HepG2 (cell line): ENCODE data around the gene EPHA1.

Experiments
- POLR2AphosphoS2 ChIP-seq: IDR thresholded peaks from 2 replicates; pipeline ENCODE4 v1.6.1; 2011; ENCODE audit warnings: low read depth, low read length, improper control_type of control experiment
- ZFAT ChIP-seq: sonication (generic); formaldehyde crosslinking; conservative IDR thresholded peaks from 2 replicates; pipeline ENCODE4 v1.8.1; 2023; ENCODE audit warnings: missing genetic modification reagents, inconsistent platforms
- ZNF160 ChIP-seq: sonication (generic); formaldehyde crosslinking; IDR thresholded peaks from 2 replicates; pipeline ENCODE4 v1.8.0; 2022; ENCODE audit warnings: mild to moderate bottlenecking, inconsistent platforms, missing genetic modification reagents
- ZNF232 ChIP-seq: sonication (generic); formaldehyde crosslinking; IDR thresholded peaks from 2 replicates; pipeline ENCODE4 v1.4.0; 2020; ENCODE audit warnings: missing genetic modification reagents, borderline replicate concordance
- ZNF670 ChIP-seq: sonication (generic); formaldehyde crosslinking; IDR thresholded peaks from 2 replicates; pipeline ENCODE4 v1.8.0; 2022; ENCODE audit warnings: mild to moderate bottlenecking, missing genetic modification reagents, borderline replicate concordance
- TF ChIP-seq, protein P1 (sequence below): sonication (generic); formaldehyde crosslinking; conservative IDR thresholded peaks from 2 replicates; pipeline ENCODE4 v1.4.0; 2020; ENCODE audit warnings: missing genetic modification reagents

- TF ChIP-seq, protein P1, sequence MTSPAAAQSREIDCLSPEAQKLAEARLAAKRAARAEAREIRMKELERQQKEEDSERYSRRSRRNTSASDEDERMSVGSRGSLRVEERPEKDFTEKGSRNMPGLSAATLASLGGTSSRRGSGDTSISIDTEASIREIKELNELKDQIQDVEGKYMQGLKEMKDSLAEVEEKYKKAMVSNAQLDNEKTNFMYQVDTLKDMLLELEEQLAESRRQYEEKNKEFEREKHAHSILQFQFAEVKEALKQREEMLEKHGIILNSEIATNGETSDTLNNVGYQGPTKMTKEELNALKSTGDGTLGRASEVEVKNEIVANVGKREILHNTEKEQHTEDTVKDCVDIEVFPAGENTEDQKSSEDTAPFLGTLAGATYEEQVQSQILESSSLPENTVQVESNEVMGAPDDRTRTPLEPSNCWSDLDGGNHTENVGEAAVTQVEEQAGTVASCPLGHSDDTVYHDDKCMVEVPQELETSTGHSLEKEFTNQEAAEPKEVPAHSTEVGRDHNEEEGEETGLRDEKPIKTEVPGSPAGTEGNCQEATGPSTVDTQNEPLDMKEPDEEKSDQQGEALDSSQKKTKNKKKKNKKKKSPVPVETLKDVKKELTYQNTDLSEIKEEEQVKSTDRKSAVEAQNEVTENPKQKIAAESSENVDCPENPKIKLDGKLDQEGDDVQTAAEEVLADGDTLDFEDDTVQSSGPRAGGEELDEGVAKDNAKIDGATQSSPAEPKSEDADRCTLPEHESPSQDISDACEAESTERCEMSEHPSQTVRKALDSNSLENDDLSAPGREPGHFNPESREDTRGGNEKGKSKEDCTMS (CRISPR knock-in tag) = no peak
- TF ChIP-seq ZFAT (no peak), ZNF670 (CRISPR knock-in tag) (no peak), POLR2AphosphoS2 (no peak), ZNF160 (no peak), ZNF232 (no peak)
Observed at GRCh38 chr7:143372070-143372469, 36.6 kb downstream of the EPHA1 start.
